Sciatic nerve (tissue), 2 donors: ENCODE measurements around the gene SART1. TPM values are rescaled to one million over a fixed set of nuclear protein-coding genes. Genes with fewer than 3 reads are reported as not detected.
A peak's percentile ranks its signal among the peaks of the same experiment; 100 is the strongest.

Experiments
- ATAC-seq: fragments of 200-7000 bp; cut with Tn5 transposase; one replicate; pipeline ENCODE4 v1.9.1; 2020; ENCODE audit warnings: mild to moderate bottlenecking, moderate library complexity
- DNase-seq: peaks from one replicate; pipeline ENCODE4 v3.0.0-alpha.2; 2020; ENCODE audit warnings: low spot score
- intact Hi-C: fragments of 100-400 bp; cut with DNase I; formaldehyde crosslinking; loops from one replicate; pipeline ENCODE4 v1.14.2; 2022
- total RNA-seq: library from RNA; stranded (reverse); fragmentation: NEBNext Ultra II Directional; extraction: Animal tissue kit (Norgen Biotek cat#: 25700); gene quantifications from one replicate; pipeline ENCODE4 v1.2.1, GENCODE V29; 2021
- donor health status: DM: no; HTN: no; CAD: no.
- donor health status: DM: no; HTN: no; CAD: no.

Gene SART1, protein sequence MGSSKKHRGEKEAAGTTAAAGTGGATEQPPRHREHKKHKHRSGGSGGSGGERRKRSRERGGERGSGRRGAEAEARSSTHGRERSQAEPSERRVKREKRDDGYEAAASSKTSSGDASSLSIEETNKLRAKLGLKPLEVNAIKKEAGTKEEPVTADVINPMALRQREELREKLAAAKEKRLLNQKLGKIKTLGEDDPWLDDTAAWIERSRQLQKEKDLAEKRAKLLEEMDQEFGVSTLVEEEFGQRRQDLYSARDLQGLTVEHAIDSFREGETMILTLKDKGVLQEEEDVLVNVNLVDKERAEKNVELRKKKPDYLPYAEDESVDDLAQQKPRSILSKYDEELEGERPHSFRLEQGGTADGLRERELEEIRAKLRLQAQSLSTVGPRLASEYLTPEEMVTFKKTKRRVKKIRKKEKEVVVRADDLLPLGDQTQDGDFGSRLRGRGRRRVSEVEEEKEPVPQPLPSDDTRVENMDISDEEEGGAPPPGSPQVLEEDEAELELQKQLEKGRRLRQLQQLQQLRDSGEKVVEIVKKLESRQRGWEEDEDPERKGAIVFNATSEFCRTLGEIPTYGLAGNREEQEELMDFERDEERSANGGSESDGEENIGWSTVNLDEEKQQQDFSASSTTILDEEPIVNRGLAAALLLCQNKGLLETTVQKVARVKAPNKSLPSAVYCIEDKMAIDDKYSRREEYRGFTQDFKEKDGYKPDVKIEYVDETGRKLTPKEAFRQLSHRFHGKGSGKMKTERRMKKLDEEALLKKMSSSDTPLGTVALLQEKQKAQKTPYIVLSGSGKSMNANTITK
- total RNA-seq: 51.0 TPM

DNA sequence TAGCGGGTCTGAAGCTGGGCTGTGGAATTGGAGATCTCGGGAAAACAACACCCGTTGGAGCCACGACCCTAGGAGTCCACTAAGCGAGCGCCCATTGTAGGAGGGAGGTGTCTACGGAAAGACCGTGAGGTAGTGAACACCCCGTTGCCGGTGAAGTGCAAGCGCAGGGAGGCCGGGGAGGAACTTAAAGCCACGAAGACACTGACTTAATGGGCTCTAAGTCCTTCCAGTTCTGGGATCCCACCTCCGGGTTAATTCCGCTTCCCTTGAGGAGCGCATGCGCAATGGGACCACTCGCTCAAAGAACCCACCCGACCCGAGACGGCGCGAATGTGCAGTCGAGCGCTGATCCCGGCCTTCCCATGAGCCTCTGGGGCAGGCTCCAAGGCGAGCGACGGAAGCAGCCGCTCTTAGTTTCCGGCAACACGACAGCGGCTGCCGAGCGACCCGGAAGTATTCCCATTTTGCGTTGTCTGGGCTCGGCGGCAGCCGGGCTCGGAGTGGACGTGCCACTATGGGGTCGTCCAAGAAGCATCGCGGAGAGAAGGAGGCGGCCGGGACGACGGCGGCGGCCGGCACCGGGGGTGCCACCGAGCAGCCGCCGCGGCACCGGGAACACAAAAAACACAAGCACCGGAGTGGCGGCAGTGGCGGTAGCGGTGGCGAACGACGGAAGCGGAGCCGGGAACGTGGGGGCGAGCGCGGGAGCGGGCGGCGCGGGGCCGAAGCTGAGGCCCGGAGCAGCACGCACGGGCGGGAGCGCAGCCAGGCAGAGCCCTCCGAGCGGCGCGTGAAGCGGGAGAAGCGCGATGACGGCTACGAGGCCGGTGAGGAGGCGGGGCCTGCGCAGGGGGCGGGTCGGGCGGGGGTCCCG is at the start of gene SART1:
TSS of gene SART1 (plus strand) at position 468 of the 874 bp plus-strand sequence. CDS start at position 515, 47 bp downstream.
- intact Hi-C loops: no loop called here
- DNase-seq (peak; percentile 98), ATAC-seq (peak; percentile 99)

DNA sequence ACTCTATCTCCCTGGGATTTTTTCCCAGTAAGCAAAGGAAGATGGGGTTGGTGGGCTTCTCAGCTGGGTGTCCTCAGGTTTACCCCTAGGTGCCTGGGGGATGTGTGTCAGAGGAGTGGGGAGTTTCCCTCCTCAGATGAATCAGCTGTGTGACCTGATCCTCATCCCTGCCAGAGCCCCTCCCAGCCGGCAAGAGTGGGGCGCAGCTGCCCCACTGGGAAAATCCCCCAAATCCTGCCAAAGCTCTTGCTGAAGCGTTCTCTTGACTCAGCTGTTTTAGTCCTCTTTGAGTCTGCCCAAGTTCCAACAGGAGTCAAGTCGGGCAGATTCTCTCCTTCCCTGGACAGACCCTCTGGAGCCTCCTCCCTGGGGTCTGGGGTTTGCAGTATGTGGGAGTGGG is 48.7 kb upstream of the SART1 start:
- DNase-seq (no peak), ATAC-seq (no peak)
- intact Hi-C loops: no loop called here

DNA sequence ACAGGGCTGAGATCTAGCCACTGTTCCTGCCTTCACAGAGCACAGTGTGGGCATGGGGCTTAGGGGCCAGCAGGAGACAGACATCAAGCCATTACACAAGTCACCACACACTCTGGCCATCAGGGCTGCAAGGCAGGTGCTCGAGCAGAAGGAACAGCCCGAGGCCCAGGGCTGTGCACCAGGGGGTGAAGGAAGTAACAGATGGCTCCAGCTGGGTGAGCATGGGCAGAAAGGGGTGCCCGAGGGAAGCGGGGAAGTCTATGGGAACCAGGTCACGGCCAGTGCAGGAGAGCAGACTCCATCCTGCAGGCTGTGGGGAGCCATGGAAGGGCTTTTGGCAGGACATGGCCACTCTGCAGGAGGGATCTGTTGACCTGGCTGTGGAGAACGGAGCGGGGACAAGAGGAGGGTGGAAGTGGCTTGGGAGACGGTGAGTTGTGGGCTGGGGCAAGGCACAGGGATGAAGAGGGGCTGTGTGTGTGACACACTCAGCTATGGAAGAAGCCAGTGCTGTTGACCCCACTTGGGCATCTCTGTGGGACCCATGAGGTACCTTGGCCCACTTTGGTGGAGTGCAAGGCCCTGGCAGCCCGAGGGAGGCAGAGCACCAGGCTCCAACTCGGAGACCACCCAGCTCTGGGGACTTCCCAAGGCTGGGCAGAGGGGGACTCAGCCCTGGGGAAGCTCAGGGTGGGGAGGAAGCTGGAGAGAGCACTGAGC is 46.3 kb upstream of the SART1 start:
- DNase-seq (no peak), ATAC-seq (no peak)
- intact Hi-C loops: no loop called here

DNA sequence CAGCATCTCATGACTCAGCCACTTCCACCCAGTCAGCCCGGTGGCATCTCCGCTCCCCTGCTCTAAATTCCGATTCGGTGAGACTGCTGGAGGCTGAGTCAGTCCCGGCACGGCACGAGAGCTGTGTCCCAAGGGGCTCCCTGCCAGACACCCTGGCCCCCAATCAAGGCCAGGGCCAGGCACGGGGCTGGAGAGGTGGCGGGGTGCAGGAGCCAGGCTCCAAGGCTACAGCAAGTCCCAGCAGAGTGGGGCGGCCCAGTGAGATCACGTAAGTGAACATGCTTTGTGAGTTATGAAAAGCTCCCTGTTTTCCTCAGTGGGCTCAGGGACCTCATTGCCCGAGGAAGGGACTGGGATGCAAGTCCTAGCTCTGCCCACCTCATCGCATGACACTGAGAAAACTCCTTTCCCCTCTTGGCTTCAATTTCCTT is 45.7 kb upstream of the SART1 start:
- peak; percentile 34 for ATAC-seq
- intact Hi-C loops: no loop called here
- peak; percentile 80 for DNase-seq

DNA sequence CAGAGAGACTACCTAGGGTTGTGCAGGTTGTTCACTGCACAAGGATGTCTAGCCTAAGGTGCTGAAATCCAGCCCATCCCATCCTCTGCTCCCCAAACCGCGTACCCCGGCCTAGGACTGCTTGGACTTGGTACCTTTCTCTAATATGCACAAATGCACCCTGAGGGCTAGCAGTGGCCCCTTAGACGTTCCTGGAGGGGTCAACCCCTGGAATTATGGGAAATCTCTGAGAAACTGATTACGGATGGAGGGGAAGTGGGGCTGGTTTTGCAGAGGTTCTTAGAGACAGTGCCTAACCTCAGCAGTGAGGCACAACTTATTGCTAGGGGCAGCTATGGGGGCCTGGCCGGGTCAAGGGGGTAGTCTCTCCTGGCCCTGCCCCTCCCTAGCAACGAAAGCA is 45.1 kb upstream of the SART1 start:
- intact Hi-C loops: no loop called here
- DNase-seq: no peak
- no peak for ATAC-seq

DNA sequence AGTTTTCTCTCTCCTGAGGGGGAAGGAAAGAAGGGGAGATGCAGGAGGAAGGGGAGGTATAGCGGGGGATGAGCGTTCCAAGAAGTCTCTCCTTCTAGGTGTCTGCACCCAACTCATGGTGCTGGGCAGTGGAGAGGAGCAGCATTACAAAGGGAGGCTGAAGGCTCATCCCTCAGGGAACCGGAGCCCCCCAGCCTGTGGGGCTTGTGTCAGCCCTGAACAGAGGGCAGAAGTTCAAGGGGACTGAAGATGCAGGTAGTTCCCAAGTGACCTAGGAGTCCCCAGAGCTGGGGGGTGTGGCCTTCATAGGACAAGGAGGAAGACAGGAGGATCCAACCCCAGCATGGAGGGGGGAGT is 44.5 kb upstream of the SART1 start:
- ATAC-seq: no peak
- no peak for DNase-seq
- intact Hi-C loops: no loop called here

DNA sequence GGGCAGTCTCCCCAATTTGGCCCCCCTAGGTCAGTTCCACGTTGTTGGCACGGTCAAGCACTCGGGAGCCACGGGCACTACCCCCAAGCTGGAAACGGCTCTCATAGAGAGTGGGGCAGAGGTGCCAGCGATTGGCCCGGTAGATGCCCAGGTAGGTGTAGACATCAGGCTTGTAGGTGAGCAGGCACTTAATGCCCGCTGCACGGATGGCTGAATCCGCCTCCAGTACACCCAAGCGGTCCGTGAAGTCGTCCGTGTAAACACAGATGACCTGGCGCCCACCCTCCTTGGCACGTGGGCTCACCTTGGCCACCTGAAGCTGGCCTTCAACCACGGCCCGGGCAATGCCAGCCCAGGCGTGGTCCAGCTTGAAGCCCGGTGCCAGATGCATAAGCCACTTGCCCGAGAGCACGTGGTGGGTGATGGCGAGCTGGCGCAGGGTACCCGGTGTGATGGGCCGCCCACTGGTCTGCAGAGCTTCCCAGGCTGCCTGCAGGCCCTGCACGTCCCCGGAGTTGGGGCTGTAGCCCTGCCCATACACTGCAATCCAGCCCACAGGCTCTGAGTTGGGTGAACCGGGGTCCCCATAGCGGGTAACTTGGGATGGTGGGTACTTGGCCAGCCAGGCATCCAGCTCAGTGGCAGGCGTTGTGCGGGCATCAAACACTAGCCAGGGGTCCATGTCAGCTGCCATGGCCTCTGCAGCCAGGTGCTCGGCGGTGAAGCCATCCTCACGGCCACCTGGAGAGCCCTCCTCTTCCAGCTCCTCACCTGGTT is 43.9 kb upstream of the SART1 start:
- intact Hi-C loops: no loop called here
- ATAC-seq (no peak), DNase-seq (no peak)

DNA sequence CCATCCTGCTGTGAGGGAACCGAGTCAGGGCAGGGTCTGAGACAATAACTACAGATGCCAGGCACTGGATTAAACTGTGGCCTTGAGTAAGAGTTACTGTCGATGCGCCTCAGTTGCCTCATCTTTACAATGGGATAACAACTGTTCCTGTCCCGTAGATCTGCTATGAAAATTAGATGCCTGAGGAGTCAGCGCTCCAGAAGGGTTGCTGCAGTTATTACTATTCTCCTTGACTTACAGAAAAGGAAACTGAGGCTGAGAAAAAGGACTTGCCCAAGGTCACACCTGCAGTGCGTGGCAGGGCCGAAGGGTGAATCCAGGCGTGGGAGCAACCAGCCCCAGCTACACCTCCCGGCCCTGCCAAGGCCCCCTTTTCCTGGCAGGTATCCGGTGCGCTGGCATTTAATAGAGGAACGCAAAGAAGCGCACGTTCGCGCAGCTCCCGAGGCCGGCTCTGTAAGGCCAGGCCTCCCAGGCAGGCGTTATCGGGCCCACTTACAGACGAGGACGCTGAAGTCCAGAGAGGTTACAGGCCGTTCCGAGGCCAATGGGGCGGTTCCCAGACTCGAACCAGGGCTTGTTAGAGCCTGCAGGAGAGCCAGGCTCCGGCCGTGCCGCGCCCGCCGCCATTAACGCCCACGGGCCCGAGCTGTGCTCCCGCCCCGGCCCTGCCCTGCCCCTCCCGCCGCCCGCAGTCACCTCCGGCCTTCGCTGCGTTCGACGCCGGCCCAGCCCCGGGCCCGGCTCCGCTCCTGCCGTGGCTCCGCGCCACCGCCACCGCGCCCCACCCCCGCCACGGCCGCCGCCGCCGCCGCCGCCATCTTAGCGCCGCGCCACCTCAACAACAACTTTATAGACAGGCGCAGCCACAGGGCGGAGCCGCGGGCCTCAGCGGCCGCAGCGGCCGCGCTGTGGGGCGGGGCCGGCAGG is 43.1 kb upstream of the SART1 start, which contains the start of gene C11orf68:
TSS of gene C11orf68 (minus strand) at position 852 of the 930 bp plus-strand sequence. CDS start at position 821, 31 bp downstream.
- intact Hi-C loops: no loop called here
- ATAC-seq (no peak), DNase-seq (no peak)

DNA sequence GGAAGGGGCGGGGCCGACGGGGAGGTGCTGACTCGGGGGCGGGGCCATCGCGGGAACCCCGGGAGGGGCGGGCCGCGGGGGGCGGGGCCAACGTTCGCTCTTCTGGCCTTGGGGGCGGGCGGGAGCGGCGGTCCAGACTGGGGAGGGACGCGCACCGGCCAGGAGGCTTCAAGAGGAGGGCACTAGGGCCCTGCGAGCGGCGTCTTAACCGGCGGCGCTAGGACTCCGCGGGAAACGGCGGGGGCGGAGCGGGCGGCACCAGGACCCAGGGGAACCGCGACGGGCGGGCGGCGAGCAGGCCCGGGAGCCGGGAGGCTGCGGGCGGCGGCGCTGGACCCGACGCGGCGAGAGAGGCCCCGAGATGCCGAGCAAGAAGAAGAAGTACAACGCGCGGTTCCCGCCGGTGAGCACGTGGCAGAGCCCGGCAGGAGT is 42.4 kb upstream of the SART1 start, which contains the start of gene DRAP1:
TSS of gene DRAP1 (plus strand) at position 286 of the 432 bp plus-strand sequence. CDS start at position 362, 76 bp downstream.
- intact Hi-C loops: no loop called here
- ATAC-seq (peak; percentile 94), DNase-seq (peak; percentile 99)

DNA sequence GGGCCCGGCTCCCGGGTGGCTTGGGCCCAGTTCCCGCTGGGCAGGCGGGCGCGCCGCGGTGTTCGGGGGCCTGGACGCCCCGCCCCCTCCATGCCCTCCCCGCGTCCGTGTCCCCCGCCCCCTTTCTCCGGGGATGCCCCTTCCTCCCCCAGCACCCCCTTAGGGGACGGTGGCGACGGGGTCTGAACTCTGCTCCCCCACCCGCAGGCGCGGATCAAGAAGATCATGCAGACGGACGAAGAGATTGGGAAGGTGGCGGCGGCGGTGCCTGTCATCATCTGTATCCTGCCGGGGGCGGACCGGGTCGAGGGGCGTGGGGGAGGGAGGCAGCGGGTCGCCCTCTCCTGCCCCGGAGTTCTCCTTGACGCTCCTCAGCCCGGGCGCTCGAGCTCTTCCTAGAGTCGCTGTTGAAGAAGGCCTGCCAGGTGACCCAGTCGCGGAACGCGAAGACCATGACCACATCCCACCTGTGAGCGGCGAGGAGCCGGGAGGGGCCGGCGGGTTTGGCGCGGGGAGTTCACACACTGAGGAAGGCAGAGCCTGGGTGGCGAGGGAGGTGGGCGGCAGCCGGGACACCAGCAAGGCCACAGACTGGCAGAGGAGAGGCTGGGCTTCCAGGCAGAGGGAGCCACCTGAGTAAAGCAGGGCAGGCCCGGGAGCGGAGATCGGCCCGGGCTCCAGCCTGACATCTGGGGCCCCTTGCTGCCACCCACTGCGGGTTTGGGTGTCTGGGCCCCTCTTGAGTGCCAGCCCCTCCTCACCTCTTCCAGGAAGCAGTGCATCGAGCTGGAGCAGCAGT is 41.8 kb upstream of the SART1 start:
- DNase-seq (peak; percentile 81), ATAC-seq (peak; percentile 8)
- intact Hi-C loops: no loop called here

DNA sequence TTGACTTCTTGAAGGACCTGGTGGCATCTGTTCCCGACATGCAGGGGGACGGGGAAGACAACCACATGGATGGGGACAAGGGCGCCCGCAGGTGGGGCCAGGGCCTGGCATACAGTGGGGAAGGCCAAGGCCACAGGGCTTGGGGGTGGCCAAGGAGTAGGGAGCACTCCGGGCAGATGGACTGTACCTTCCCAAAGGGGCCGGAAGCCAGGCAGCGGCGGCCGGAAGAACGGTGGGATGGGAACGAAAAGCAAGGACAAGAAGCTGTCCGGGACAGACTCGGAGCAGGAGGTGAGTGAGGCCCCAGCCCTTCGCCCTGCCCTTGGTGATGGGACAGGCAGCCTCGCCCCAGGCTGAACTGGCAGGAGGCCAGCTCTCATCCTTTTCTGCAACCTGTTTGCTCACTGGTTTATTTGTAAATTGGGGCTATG is 41.1 kb upstream of the SART1 start:
- ATAC-seq: no peak
- intact Hi-C loops: no loop called here
- no peak for DNase-seq

DNA sequence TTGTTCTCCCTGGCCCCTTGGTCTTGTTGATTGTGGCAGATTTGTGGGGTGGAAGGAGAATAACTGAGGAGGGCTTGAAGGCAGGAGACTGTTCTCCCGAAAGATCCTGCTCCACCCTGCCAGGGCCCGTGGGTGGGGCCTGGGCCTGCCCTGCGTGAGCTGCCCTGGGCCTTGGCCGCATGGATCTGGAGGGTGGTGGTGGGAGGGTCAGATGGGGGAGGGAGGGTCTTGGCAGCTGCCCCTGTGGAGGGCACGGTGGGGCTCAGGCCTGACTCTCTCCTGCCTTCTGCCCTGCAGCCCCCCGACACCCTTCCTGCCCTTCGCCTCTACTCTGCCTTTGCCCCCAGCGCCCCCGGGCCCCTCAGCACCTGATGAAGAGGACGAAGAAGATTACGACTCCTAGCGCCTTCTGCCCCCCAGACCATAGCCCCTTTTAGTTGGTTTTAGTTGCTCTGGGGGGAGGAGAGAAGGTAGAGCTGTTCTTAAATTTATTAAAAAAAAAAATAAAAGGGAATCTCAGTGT is 40.4 kb upstream of the SART1 start:
- no peak for ATAC-seq
- intact Hi-C loops: no loop called here
- DNase-seq: no peak

DNA sequence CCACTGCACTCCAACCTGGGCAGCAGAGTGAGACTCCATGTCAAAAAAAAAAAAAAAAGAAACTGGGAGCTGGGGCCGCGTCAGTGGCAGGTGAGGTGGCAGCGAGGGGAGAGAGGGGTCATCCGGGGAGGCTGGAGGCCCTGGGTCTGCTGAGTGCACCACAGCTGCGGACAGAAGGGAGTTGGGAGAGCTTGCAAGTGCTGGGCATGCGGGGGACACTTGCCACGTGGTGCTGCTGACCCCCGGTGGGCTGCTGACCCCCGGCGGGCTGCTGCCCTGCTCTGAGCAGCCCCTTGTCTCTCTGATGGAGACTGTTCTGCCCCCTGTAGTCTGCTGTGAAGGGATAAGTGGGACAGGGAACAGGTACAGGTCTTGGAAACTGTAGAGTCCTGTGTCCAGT is 39.7 kb upstream of the SART1 start:
- intact Hi-C loops: no loop called here
- DNase-seq (no peak), ATAC-seq (no peak)

DNA sequence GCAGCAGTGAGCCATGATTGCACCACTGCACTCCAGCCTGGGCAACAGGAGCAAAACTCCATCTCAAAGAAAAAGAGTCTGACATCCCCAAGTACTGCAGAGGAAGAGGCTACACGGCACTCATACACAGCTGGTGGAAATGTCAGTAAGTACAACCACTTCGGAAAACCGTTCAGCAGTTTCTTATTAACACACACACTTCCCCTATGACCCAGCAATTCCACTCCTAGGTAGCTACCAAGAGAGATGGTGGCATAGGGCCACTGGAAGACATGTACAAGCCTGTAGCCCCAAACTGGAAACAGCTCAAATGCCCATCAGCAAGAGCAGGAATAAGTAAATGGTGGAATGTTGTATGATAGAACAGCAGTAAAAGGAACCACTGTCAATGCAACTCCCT is 39.0 kb upstream of the SART1 start:
- intact Hi-C loops: no loop called here
- ATAC-seq (no peak), DNase-seq (no peak)

DNA sequence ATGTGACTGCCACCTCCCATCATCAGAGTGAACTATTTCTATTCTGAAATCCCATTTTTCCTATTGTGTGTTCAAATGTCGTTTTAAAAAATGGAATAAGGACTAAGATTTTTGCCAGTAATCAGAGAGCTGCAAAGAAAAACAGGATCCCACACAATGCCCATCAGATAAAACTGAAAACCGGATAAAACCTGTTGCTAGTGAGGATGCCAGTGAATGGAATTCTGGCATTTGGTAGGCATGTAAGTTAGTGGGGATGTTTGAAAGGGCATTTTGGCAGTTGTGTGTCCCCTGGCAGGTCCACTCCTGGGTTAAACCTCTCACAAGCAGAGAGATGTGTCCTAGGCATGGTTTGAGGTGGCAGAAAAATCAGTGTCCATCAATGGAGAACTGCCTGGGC is 36.1 kb upstream of the SART1 start:
- ATAC-seq: no peak
- DNase-seq: no peak
- intact Hi-C loops: no loop called here

DNA sequence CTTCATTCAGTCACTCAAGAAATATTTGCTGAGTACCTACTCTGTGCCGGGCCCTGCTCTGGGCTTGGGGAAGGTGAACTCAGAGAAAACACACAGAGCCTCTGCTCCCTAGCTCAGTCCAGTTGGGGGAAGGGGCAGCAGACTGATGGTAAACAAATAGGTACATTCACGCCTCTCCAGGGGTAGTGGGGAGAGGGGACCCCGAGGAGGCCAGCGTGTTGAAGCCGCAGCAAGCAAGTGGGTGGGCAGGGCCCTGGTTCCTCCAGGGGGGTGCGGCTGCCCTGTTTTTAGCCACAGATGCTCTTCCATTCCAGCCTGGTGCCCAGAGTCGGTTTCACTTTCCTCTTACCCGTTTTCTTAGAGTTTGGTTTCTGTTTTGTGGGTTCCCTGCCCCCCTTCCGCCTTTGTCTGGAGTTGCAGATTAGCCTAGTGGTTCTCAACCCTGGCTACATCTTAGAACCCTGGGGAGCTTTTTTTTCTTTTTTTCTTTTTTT is 33.6 kb upstream of the SART1 start:
- DNase-seq (no peak), ATAC-seq (peak; percentile 43)
- intact Hi-C loops: no loop called here
